A549 (cell line): ENCODE data around the gene CTNNBIP1. TPM values are rescaled to one million over a fixed set of nuclear protein-coding genes. Genes with fewer than 3 reads are reported as not detected.

ENCODE experiments used
- ATAC-seq, 2 experiments: fragments of 200-7000 bp in 1 of 2; fragments of >200 bp in 1 of 2; cut with Nextera tagmentation in 1 of 2; cut with Tn5 transposase in 1 of 2; 3 replicates each; pipeline versions ENCODE4 v1.8.0 to v1.9.1; 2018 to 2020; ENCODE audit warnings: mild to moderate bottlenecking in 1 of 2, moderate library complexity in 1 of 2
- CTCF ChIA-PET: fragments of 300-600 bp; sonication (Branson Sonifier 250); formaldehyde crosslinking; extraction: SDS; loops from one replicate; lab custom pipeline; 2021; ENCODE audit warnings: antibody characterized with exemption, inconsistent platforms; lab: Yijun Ruan, JAX
- POLR2A ChIA-PET: fragments of 350-600 bp; formaldehyde crosslinking; extraction: SDS; loops from one replicate; lab custom pipeline; 2021; ENCODE audit warnings: antibody characterized with exemption, inconsistent platforms; lab: Yijun Ruan, JAX
- DNase-seq, 2 experiments: peaks; one replicate each; pipeline versions ENCODE4 v3.0.0 to v3.0.0-alpha.2; 2011 to 2016; ENCODE audit warnings: low read depth in 1 of 2, low spot score in 1 of 2
- FAIRE-seq: peaks from 2 replicates; lab custom pipeline; 2011; peaks lifted over from hg19 to GRCh38; lab: Jason Lieb, UNC
- H3K27ac ChIP-seq, 2 experiments: fragments of >200 bp; sonication (Bioruptor Twin); formaldehyde crosslinking; 3 replicates each; pipeline ENCODE4 v1.5.1; 2016 to 2017
- H3K4me1 ChIP-seq: fragments of >200 bp; sonication (Bioruptor Twin); formaldehyde crosslinking; 3 replicates; pipeline ENCODE4 v1.6.1; 2016
- H3K4me2 ChIP-seq: fragments of >200 bp; sonication (Bioruptor Twin); formaldehyde crosslinking; 3 replicates; pipeline ENCODE4 v1.6.1; 2016
- H3K4me3 ChIP-seq: fragments of >200 bp; sonication (Bioruptor Twin); formaldehyde crosslinking; 3 replicates; pipeline ENCODE4 v1.5.1; 2016
- H3K9me3 ChIP-seq: fragments of >200 bp; sonication (Bioruptor Twin); formaldehyde crosslinking; 3 replicates; pipeline ENCODE4 v1.6.1; 2016
- BHLHE40 ChIP-seq: IDR thresholded peaks from 2 replicates; pipeline ENCODE4 v1.6.1; 2012; ENCODE audit warnings: low read depth, low read length, inconsistent platforms
- CBX8 ChIP-seq: fragments of 200-600 bp; sonication (generic); IDR thresholded peaks from 2 replicates; pipeline ENCODE4 v1.6.1; 2016
- EHF ChIP-seq: fragments of 250-450 bp; sonication (Bioruptor Pico); IDR thresholded peaks from 2 replicates; pipeline ENCODE4 v1.5.0; 2020; ENCODE audit warnings: mild to moderate bottlenecking
- EP300 ChIP-seq, 2 experiments: fragments of >200 bp; sonication (Bioruptor Twin); formaldehyde crosslinking; IDR thresholded peaks; 2 replicates in 1 of 2; 3 replicates in 1 of 2; pipeline ENCODE4 v1.6.1; 2016 to 2017
- FOSB ChIP-seq: fragments of 250-450 bp; sonication (Bioruptor Pico); IDR thresholded peaks from 2 replicates; pipeline ENCODE4 v1.5.0; 2020; ENCODE audit warnings: mild to moderate bottlenecking, moderate library complexity
- GATA3 ChIP-seq: IDR thresholded peaks from 2 replicates; pipeline ENCODE4 v1.6.1; 2012; ENCODE audit warnings: borderline replicate concordance
- HOXB13 ChIP-seq: fragments of 250-450 bp; sonication (Bioruptor Pico); IDR thresholded peaks from 2 replicates; pipeline ENCODE4 v1.5.0; 2020; ENCODE audit warnings: low read depth, mild to moderate bottlenecking, moderate library complexity
- KDM1A ChIP-seq: fragments of 200-600 bp; sonication (generic); IDR thresholded peaks from 2 replicates; pipeline ENCODE4 v1.6.1; 2016; ENCODE audit warnings: low read depth, mild to moderate bottlenecking
- KDM5A ChIP-seq: fragments of 200-600 bp; sonication (generic); IDR thresholded peaks from 2 replicates; pipeline ENCODE4 v1.6.1; 2016; ENCODE audit warnings: antibody characterized with exemption, mild to moderate bottlenecking
- NPAS2 ChIP-seq: fragments of 250-450 bp; sonication (Bioruptor Pico); IDR thresholded peaks from 2 replicates; pipeline ENCODE4 v1.8.0; 2022; ENCODE audit warnings: mild to moderate bottlenecking, moderate library complexity, borderline replicate concordance
- PHF8 ChIP-seq: fragments of 200-600 bp; sonication (generic); IDR thresholded peaks from 2 replicates; pipeline ENCODE4 v1.6.1; 2016; ENCODE audit warnings: low read depth, mild to moderate bottlenecking, antibody characterized with exemption, moderate library complexity, borderline replicate concordance
- RAD21 ChIP-seq, 2 experiments: fragments of >200 bp in 1 of 2; sonication (Bioruptor Twin) in 1 of 2; formaldehyde crosslinking in 1 of 2; IDR thresholded peaks in 1 of 2; conservative IDR thresholded peaks in 1 of 2; 2 replicates in 1 of 2; 3 replicates in 1 of 2; pipeline ENCODE4 v1.6.1; 2012 to 2018; ENCODE audit warnings: inconsistent platforms in 1 of 2
- RCOR1 ChIP-seq: fragments of 150-350 bp; IDR thresholded peaks from 2 replicates; pipeline ENCODE4 v1.6.1; 2014; ENCODE audit warnings: antibody characterized with exemption, low read length, low read depth
- RFX5 ChIP-seq: fragments of 450-650 bp; IDR thresholded peaks from 2 replicates; pipeline ENCODE4 v1.7.1; 2014; ENCODE audit warnings: antibody characterized with exemption, mild to moderate bottlenecking, moderate library complexity
- SMC3 ChIP-seq: fragments of >200 bp; sonication (Bioruptor Twin); formaldehyde crosslinking; IDR thresholded peaks from 3 replicates; pipeline ENCODE4 v1.6.1; 2018; ENCODE audit warnings: inconsistent platforms
- ZNF302 ChIP-seq: fragments of 250-450 bp; sonication (Bioruptor Pico); IDR thresholded peaks from 2 replicates; pipeline ENCODE4 v1.9.0; 2021; ENCODE audit warnings: inconsistent platforms, mild to moderate bottlenecking, moderate library complexity
- WGBS: methylation state at CpG from one replicate; pipeline ENCODE4 v1.1.6; 2017; ENCODE audit errors: missing lambda C conversion rate; 5-methylcytosine and 5-hydroxymethylcytosine counted together
- polyA plus RNA-seq, 4 experiments: library from polyadenylated mRNA; depleted of rRNA in 3 of 4; stranded (reverse); fragments of >200 nt; fragmentation: RNase III in 1 of 4; extraction: RNeasy Plus Mini Kit Qiagen cat#74134 plus additional on column Dnase treatment in 1 of 4; gene quantifications; 2 replicates in 3 of 4; 3 replicates in 1 of 4; pipeline ENCODE4 v1.2.3, GENCODE V29; 2011 to 2017
- TF ChIP-seq, protein P1 (sequence below): fragments of 450-650 bp; IDR thresholded peaks from 2 replicates; pipeline ENCODE4 v1.6.1; 2014; ENCODE audit warnings: antibody characterized with exemption
- TF ChIP-seq, protein P2 (sequence below): IDR thresholded peaks from 2 replicates; pipeline ENCODE4 v1.6.1; 2012; ENCODE audit warnings: low read depth, borderline replicate concordance
- TF ChIP-seq, protein P3 (sequence below): IDR thresholded peaks from 2 replicates; pipeline ENCODE4 v1.6.1; 2012
- TF ChIP-seq, protein P4 (sequence below): fragments of >200 bp; sonication (Bioruptor Twin); formaldehyde crosslinking; IDR thresholded peaks from 3 replicates; pipeline ENCODE4 v1.6.1; 2016

CTNNBIP1 gene
- polyA plus RNA-seq, 2 of the 4 experiments (the other 2 are of a cell fraction) = 5.6 to 10.4 TPM

DNA sequence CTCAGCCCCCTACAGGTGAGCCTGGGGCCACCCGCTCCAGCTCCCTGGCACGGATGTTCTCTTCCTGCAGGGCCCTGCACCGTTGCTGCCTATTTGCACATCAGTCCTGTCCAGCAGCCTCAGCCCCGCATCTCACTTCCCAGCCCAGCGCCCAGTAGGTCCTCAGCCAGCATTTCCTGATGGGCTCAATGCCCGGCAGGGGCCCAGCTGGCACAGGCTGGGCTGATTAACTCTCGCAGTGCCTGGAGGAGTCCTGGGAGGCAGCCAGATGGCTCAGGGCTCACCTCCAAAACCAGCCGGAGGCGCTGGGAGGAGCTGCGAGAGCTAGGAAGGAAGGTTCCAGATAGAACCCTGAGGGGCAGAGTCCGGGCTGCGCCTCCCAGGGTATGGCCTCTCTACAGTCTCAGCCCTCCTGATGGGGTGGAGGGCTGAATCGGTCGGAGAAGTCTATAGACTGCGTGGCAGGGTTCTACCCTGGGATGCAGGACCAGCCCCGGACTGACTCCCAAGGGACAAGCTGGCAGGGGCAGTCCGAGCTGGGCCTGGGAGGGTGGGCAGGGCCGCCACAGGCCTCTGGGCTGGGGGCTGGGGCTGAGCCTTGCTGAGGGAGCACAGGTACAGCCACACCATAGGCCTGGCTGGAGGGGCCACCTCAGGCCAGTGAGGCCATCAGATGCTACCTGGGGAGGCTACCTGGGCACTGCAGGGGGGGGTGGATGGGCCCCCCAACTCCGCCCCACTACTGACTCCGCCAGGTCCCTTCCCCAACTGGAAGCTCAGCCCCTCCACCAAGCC, 67.1 kb downstream of the CTNNBIP1 start:
- Histone ChIP-seq H3K4me3 (no peak overlapping the region), H3K27ac (no peak overlapping the region; a peak in 1 of 6 replicates), H3K9me3 (no peaks in the 10 kb centered on the region), H3K4me1 (0 out of 3 replicates have a peak, but pooled peaks cover 4% of the 10 kb centered on the region), H3K4me2 (no peak overlapping the region)
- CTCF ChIA-PET = interaction anchor here (1.4 to 2.8 kb wide), 3 partner anchors 15 to 91 kb away, joined by 3 to 9 read pairs (median 3); no protein-coding TSS in a partner anchor
- 96% methylated on average over 5 of the region's 20 CpGs for WGBS
- ATAC-seq (no peak), DNase-seq (no peak), FAIRE-seq (no peak)
- POLR2A ChIA-PET = no interaction called here
- TF ChIP-seq NPAS2 (CRISPR knock-in tag) = no peak
- no peak for TF ChIP-seq GATA3
- no peak for TF ChIP-seq ZNF302
- no peak for TF ChIP-seq RFX5
- TF ChIP-seq, protein P1, sequence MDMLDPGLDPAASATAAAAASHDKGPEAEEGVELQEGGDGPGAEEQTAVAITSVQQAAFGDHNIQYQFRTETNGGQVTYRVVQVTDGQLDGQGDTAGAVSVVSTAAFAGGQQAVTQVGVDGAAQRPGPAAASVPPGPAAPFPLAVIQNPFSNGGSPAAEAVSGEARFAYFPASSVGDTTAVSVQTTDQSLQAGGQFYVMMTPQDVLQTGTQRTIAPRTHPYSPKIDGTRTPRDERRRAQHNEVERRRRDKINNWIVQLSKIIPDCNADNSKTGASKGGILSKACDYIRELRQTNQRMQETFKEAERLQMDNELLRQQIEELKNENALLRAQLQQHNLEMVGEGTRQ = no peak
- no peak for TF ChIP-seq SMC3
- TF ChIP-seq FOSB (CRISPR knock-in tag) = no peak
- TF ChIP-seq EP300 (IDR thresholded peaks at IDR 0.05) = no peak
- no peak for TF ChIP-seq CBX8
- TF ChIP-seq, protein P2, sequence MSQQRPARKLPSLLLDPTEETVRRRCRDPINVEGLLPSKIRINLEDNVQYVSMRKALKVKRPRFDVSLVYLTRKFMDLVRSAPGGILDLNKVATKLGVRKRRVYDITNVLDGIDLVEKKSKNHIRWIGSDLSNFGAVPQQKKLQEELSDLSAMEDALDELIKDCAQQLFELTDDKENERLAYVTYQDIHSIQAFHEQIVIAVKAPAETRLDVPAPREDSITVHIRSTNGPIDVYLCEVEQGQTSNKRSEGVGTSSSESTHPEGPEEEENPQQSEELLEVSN = no peak
- TF ChIP-seq KDM1A = no peak
- no peak for TF ChIP-seq BHLHE40
- no peak for TF ChIP-seq EHF (CRISPR knock-in tag)
- no peak for TF ChIP-seq RCOR1
- no peak for TF ChIP-seq RAD21 (conservative IDR thresholded peaks at IDR 0.05 in 1 of 2, IDR thresholded peaks at IDR 0.05 in 1 of 2)
- TF ChIP-seq, protein P3, sequence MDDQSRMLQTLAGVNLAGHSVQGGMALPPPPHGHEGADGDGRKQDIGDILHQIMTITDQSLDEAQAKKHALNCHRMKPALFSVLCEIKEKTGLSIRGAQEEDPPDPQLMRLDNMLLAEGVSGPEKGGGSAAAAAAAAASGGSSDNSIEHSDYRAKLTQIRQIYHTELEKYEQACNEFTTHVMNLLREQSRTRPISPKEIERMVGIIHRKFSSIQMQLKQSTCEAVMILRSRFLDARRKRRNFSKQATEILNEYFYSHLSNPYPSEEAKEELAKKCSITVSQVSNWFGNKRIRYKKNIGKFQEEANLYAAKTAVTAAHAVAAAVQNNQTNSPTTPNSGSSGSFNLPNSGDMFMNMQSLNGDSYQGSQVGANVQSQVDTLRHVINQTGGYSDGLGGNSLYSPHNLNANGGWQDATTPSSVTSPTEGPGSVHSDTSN = no peak
- TF ChIP-seq KDM5A = no peak
- TF ChIP-seq, protein P4, sequence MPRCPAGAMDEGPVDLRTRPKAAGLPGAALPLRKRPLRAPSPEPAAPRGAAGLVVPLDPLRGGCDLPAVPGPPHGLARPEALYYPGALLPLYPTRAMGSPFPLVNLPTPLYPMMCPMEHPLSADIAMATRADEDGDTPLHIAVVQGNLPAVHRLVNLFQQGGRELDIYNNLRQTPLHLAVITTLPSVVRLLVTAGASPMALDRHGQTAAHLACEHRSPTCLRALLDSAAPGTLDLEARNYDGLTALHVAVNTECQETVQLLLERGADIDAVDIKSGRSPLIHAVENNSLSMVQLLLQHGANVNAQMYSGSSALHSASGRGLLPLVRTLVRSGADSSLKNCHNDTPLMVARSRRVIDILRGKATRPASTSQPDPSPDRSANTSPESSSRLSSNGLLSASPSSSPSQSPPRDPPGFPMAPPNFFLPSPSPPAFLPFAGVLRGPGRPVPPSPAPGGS = no peak

DNA sequence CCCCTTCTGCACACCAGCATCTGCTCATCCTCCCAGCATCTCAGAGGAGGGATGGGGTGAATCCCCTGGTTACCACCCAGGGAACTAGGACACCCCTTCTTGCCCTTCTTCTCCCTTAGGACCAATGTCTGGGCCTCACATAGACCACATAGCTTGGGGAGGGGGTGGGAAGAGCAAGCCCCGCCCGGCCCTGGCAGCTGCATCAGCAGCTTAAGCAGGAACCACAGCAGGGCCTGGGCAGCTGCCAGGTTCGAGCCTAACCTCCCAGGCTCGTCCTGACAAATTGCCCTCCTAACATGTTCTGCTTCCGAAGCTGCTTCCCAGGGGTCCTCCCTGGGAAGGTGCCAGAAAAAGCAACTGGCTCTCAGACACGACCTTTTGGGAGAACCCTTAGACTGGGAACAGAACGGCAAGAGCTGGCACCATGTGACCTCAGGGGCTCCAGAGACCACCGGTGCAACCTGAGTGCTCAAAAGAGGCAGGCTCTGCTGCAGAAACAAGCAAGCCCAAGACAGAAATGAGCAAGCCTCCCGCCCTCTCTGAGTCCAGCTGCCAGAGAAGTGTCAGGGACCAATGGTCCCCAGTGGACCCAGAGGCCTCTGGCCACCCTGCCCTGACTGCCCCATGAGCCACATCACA, 67.9 kb downstream of the CTNNBIP1 start:
- no peak for FAIRE-seq
- no peaks in the 10 kb centered on the region for H3K9me3 ChIP-seq
- no peak overlapping the region for H3K4me2 ChIP-seq
- H3K4me1 ChIP-seq = 0 out of 3 replicates have a peak, but pooled peaks cover 4% of the 10 kb centered on the region
- 66% methylated on average over 5 of the region's 9 CpGs for WGBS
- POLR2A ChIA-PET = no interaction called here
- no peak for DNase-seq
- TF ChIP-seq PHF8 (no peak), HOXB13 (CRISPR knock-in tag) (no peak)
- TF ChIP-seq, protein P4 = no peak
- H3K4me3 ChIP-seq = no peak overlapping the region
- ATAC-seq = no peak
- no peak overlapping the region for H3K27ac ChIP-seq
- CTCF ChIA-PET = interaction anchor here (1.0 to 2.8 kb wide), 4 partner anchors 26 to 92 kb away, joined by 3 to 9 read pairs (median 4); no protein-coding TSS in a partner anchor
